ENCODE data around the gene CCDC74B.
A peak's percentile ranks its signal among the peaks of the same experiment; 100 is the strongest.
"Not testable (repeated sequence)": the region's sequence is repeated elsewhere in the genome, so short reads cannot be mapped to it uniquely, and the experiment has no call there.

Gene CCDC74B

GRCh38 chr2:130181325-130181879 is 36.5 kb upstream of the CCDC74B start, which contains the start of gene SMPD4:
TSS of gene SMPD4 (minus strand) at chr2:130181602. CDS start at chr2:130176592, 5,010 bp downstream.
- H3K4me3 ChIP-seq (ENCODE audit: low read length): peak within 1 kb of the TSS; percentile 85

GRCh38 chr2:130180404-130181324 is 35.8 kb upstream of the CCDC74B start:
- peak overlapping the region; percentile 85 for H3K4me3 ChIP-seq (ENCODE audit: low read length)

More at GRCh38 chr2:130181325-130181879, 36.5 kb upstream of the CCDC74B start, which contains the start of gene SMPD4:
- TF ChIP-seq ZNF274 (IDR thresholded peaks at IDR 0.05; ENCODE audit: low read depth, low read length): no peak

GRCh38 chr2:130174866-130175265 is 30.0 kb upstream of the CCDC74B start:
- H3K4me3 ChIP-seq (ENCODE audit: low read length): not testable (repeated sequence)

- no peak for TF ChIP-seq ZNF274 (IDR thresholded peaks at IDR 0.05; ENCODE audit: low read depth, low read length)
- no peak overlapping the region for H3K4me3 ChIP-seq (ENCODE audit: low read length)
Measured at GRCh38 chr2:130169896-130170295, 25.0 kb upstream of the CCDC74B start.

- H3K4me3 ChIP-seq (ENCODE audit: low read length): not testable (repeated sequence)
Measured at GRCh38 chr2:130169163-130169562, 24.3 kb upstream of the CCDC74B start.

- H3K4me3 ChIP-seq (ENCODE audit: low read length): not testable (repeated sequence)
Measured at GRCh38 chr2:130166611-130167010, 21.7 kb upstream of the CCDC74B start.

- no peak for TF ChIP-seq ZNF274 (IDR thresholded peaks at IDR 0.05; ENCODE audit: low read depth, low read length)
- H3K4me3 ChIP-seq (ENCODE audit: low read length): no peak overlapping the region
Measured at GRCh38 chr2:130165293-130166016, 20.5 kb upstream of the CCDC74B start.

- H3K4me3 ChIP-seq (ENCODE audit: low read length): no peak overlapping the region
- TF ChIP-seq ZNF274 (IDR thresholded peaks at IDR 0.05; ENCODE audit: low read depth, low read length): no peak
Measured at GRCh38 chr2:130162968-130163367, 18.1 kb upstream of the CCDC74B start.

GRCh38 chr2:130162486-130162885 is 17.6 kb upstream of the CCDC74B start:
- not testable (repeated sequence) for H3K4me3 ChIP-seq (ENCODE audit: low read length)

- not testable (repeated sequence) for H3K4me3 ChIP-seq (ENCODE audit: low read length)
Measured at GRCh38 chr2:130160838-130161705, 16.2 kb upstream of the CCDC74B start.

GRCh38 chr2:130160131-130160530 is 15.2 kb upstream of the CCDC74B start:
- no peak for TF ChIP-seq ZNF274 (IDR thresholded peaks at IDR 0.05; ENCODE audit: low read depth, low read length)
- H3K4me3 ChIP-seq (ENCODE audit: low read length): no peak overlapping the region

- not testable (repeated sequence) for H3K4me3 ChIP-seq (ENCODE audit: low read length)
Measured at GRCh38 chr2:130159376-130159775, 14.5 kb upstream of the CCDC74B start.

- no peak overlapping the region for H3K4me3 ChIP-seq (ENCODE audit: low read length)
- no peak for TF ChIP-seq ZNF274 (IDR thresholded peaks at IDR 0.05; ENCODE audit: low read depth, low read length)
Measured at GRCh38 chr2:130158631-130159030, 13.7 kb upstream of the CCDC74B start.

GRCh38 chr2:130157825-130158514 is 13.1 kb upstream of the CCDC74B start:
- H3K4me3 ChIP-seq (ENCODE audit: low read length): not testable (repeated sequence)

- not testable (repeated sequence) for H3K4me3 ChIP-seq (ENCODE audit: low read length)
Measured at GRCh38 chr2:130157354-130157753, 12.4 kb upstream of the CCDC74B start.

All from GM08714 (cell line).